A549 (cell line): ENCODE data around the gene FOS. TPM values are rescaled to one million over a fixed set of nuclear protein-coding genes. Genes with fewer than 3 reads are reported as not detected.

Source experiments
- ATAC-seq, 2 experiments: fragments of 200-7000 bp in 1 of 2; fragments of >200 bp in 1 of 2; cut with Nextera tagmentation in 1 of 2; cut with Tn5 transposase in 1 of 2; 3 replicates each; pipeline versions ENCODE4 v1.8.0 to v1.9.1; 2018 to 2020; ENCODE audit warnings: mild to moderate bottlenecking in 1 of 2, moderate library complexity in 1 of 2
- CTCF ChIA-PET: fragments of 300-600 bp; sonication (Branson Sonifier 250); formaldehyde crosslinking; extraction: SDS; loops from one replicate; lab custom pipeline; 2021; ENCODE audit warnings: antibody characterized with exemption, inconsistent platforms; lab: Yijun Ruan, JAX
- POLR2A ChIA-PET: fragments of 350-600 bp; formaldehyde crosslinking; extraction: SDS; loops from one replicate; lab custom pipeline; 2021; ENCODE audit warnings: antibody characterized with exemption, inconsistent platforms; lab: Yijun Ruan, JAX
- DNase-seq, 2 experiments: peaks; one replicate each; pipeline versions ENCODE4 v3.0.0 to v3.0.0-alpha.2; 2011 to 2016; ENCODE audit warnings: low read depth in 1 of 2, low spot score in 1 of 2
- FAIRE-seq: peaks from 2 replicates; lab custom pipeline; 2011; peaks lifted over from hg19 to GRCh38; lab: Jason Lieb, UNC
- H3K27ac ChIP-seq, 2 experiments: fragments of >200 bp; sonication (Bioruptor Twin); formaldehyde crosslinking; 3 replicates each; pipeline ENCODE4 v1.5.1; 2016 to 2017
- H3K4me1 ChIP-seq: fragments of >200 bp; sonication (Bioruptor Twin); formaldehyde crosslinking; 3 replicates; pipeline ENCODE4 v1.6.1; 2016
- H3K4me2 ChIP-seq: fragments of >200 bp; sonication (Bioruptor Twin); formaldehyde crosslinking; 3 replicates; pipeline ENCODE4 v1.6.1; 2016
- H3K4me3 ChIP-seq: fragments of >200 bp; sonication (Bioruptor Twin); formaldehyde crosslinking; 3 replicates; pipeline ENCODE4 v1.5.1; 2016
- H3K9me3 ChIP-seq: fragments of >200 bp; sonication (Bioruptor Twin); formaldehyde crosslinking; 3 replicates; pipeline ENCODE4 v1.6.1; 2016
- CBX8 ChIP-seq: fragments of 200-600 bp; sonication (generic); IDR thresholded peaks from 2 replicates; pipeline ENCODE4 v1.6.1; 2016
- EP300 ChIP-seq, 2 experiments: fragments of >200 bp; sonication (Bioruptor Twin); formaldehyde crosslinking; IDR thresholded peaks; 2 replicates in 1 of 2; 3 replicates in 1 of 2; pipeline ENCODE4 v1.6.1; 2016 to 2017
- ESRRA ChIP-seq: fragments of 150-350 bp; IDR thresholded peaks from 2 replicates; pipeline ENCODE4 v1.6.1; 2014; ENCODE audit warnings: mild to moderate bottlenecking, low read length, borderline replicate concordance
- FOSB ChIP-seq: fragments of 250-450 bp; sonication (Bioruptor Pico); IDR thresholded peaks from 2 replicates; pipeline ENCODE4 v1.5.0; 2020; ENCODE audit warnings: mild to moderate bottlenecking, moderate library complexity
- HDAC2 ChIP-seq: fragments of 200-600 bp; sonication (generic); IDR thresholded peaks from 2 replicates; pipeline ENCODE4 v1.6.1; 2016
- HMGXB4 ChIP-seq: fragments of 250-450 bp; sonication (Bioruptor Pico); IDR thresholded peaks from 2 replicates; pipeline ENCODE4 v1.5.0; 2021; ENCODE audit warnings: mild to moderate bottlenecking, moderate library complexity, borderline replicate concordance
- HOXB5 ChIP-seq: fragments of 250-450 bp; sonication (Bioruptor Pico); IDR thresholded peaks from 2 replicates; pipeline ENCODE4 v1.5.0; 2020; ENCODE audit warnings: mild to moderate bottlenecking, moderate library complexity
- JUNB ChIP-seq: fragments of >200 bp; sonication (Bioruptor Twin); formaldehyde crosslinking; IDR thresholded peaks from 2 replicates; pipeline ENCODE4 v1.6.1; 2016
- KDM1A ChIP-seq: fragments of 200-600 bp; sonication (generic); IDR thresholded peaks from 2 replicates; pipeline ENCODE4 v1.6.1; 2016; ENCODE audit warnings: low read depth, mild to moderate bottlenecking
- MAFK ChIP-seq: fragments of 450-650 bp; IDR thresholded peaks from 2 replicates; pipeline ENCODE4 v1.6.1; 2014; ENCODE audit not compliant: partially characterized antibody
- MAX ChIP-seq: IDR thresholded peaks from 2 replicates; pipeline ENCODE4 v1.6.1; 2012
- NPAS2 ChIP-seq: fragments of 250-450 bp; sonication (Bioruptor Pico); IDR thresholded peaks from 2 replicates; pipeline ENCODE4 v1.8.0; 2022; ENCODE audit warnings: mild to moderate bottlenecking, moderate library complexity, borderline replicate concordance
- RAD21 ChIP-seq, 2 experiments: fragments of >200 bp in 1 of 2; sonication (Bioruptor Twin) in 1 of 2; formaldehyde crosslinking in 1 of 2; IDR thresholded peaks in 1 of 2; conservative IDR thresholded peaks in 1 of 2; 2 replicates in 1 of 2; 3 replicates in 1 of 2; pipeline ENCODE4 v1.6.1; 2012 to 2018; ENCODE audit warnings: inconsistent platforms in 1 of 2
- REST ChIP-seq: fragments of 200-600 bp; sonication (generic); IDR thresholded peaks from 2 replicates; pipeline ENCODE4 v1.6.1; 2016; ENCODE audit warnings: antibody characterized with exemption, mild to moderate bottlenecking, moderate library complexity
- RFX5 ChIP-seq: fragments of 450-650 bp; IDR thresholded peaks from 2 replicates; pipeline ENCODE4 v1.7.1; 2014; ENCODE audit warnings: antibody characterized with exemption, mild to moderate bottlenecking, moderate library complexity
- WGBS: methylation state at CpG from one replicate; pipeline ENCODE4 v1.1.6; 2017; ENCODE audit errors: missing lambda C conversion rate; 5-methylcytosine and 5-hydroxymethylcytosine counted together
- polyA plus RNA-seq, 4 experiments: library from polyadenylated mRNA; depleted of rRNA in 3 of 4; stranded (reverse); fragments of >200 nt; fragmentation: RNase III in 1 of 4; extraction: RNeasy Plus Mini Kit Qiagen cat#74134 plus additional on column Dnase treatment in 1 of 4; gene quantifications; 2 replicates in 3 of 4; 3 replicates in 1 of 4; pipeline ENCODE4 v1.2.3, GENCODE V29; 2011 to 2017
- TF ChIP-seq, protein P1 (sequence below): IDR thresholded peaks from 2 replicates; pipeline ENCODE4 v1.6.1; 2012; ENCODE audit warnings: low read depth, borderline replicate concordance
- TF ChIP-seq, protein P2 (sequence below): IDR thresholded peaks from 2 replicates; pipeline ENCODE4 v1.6.1; 2012

Gene FOS
- polyA plus RNA-seq, 2 of the 4 experiments (the other 2 are of a cell fraction) = 4.2 to 256 TPM

GRCh38 chr14:75261820-75262219 is 16.8 kb upstream of the FOS start:
- Histone ChIP-seq H3K4me3 (no peak overlapping the region), H3K4me2 (no peak overlapping the region), H3K9me3 (no peaks in the 10 kb centered on the region), H3K4me1 (peaks cover 17% of the 10 kb centered on the region), H3K27ac (no peak overlapping the region)
- no peak for TF ChIP-seq KDM1A
- TF ChIP-seq MAX = no peak
- no peak for TF ChIP-seq ESRRA
- TF ChIP-seq RAD21 (conservative IDR thresholded peaks at IDR 0.05 in 1 of 2, IDR thresholded peaks at IDR 0.05 in 1 of 2) = no peak
- TF ChIP-seq HOXB5 = no peak
- TF ChIP-seq FOSB (CRISPR knock-in tag) = no peak
- DNase-seq = no peak
- WGBS = 72% methylated on average over 5 of the region's 5 CpGs
- no peak for ATAC-seq
- FAIRE-seq = no peak
- ChIA-PET CTCF (interaction anchor here (1.3 to 1.4 kb wide), 2 partner anchors 10 to 34 kb away, joined by 3 read pairs; no protein-coding TSS in a partner anchor), POLR2A (no interaction called here)

DNA sequence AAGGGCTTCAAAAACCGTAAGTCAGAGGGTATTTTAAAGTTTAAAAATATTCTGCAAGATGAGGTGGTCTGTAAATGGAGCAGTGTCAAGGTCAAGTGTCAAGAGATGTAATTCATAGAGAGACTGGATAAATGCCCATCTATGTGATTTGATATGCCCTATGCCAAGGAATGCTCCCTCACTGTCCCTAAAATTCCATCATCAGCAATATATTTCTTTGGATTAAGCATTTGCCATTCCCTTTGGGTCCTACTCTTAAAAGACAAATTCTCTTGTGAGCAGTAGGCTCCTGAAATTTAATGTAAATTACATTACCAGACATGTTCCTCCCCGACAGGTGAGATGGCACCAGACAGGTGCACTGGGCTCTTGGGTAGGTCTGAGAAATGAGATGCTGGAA is 16.0 kb upstream of the FOS start:
- whole genome bisulfite sequencing = 74% methylated on average over 2 of the region's 2 CpGs
- H3K4me1 ChIP-seq = peaks cover 20% of the 10 kb centered on the region
- no peak overlapping the region for H3K27ac ChIP-seq
- ChIA-PET CTCF (interaction anchor here (1.4 kb wide), 1 partner anchor 33 kb away, joined by 3 read pairs; no protein-coding TSS in a partner anchor), POLR2A (no interaction called here)
- no peak for DNase-seq
- no peak overlapping the region for H3K4me2 ChIP-seq
- no peak for ATAC-seq
- FAIRE-seq = no peak
- H3K4me3 ChIP-seq = no peak overlapping the region
- TF ChIP-seq CBX8 (no peak), MAFK (peak; percentile 58)
- TF ChIP-seq, all 56 proteins: peak for 1
- no peaks in the 10 kb centered on the region for H3K9me3 ChIP-seq

GRCh38 chr14:75264036-75264435 is 14.6 kb upstream of the FOS start:
- Histone ChIP-seq H3K27ac (no peak overlapping the region), H3K9me3 (no peaks in the 10 kb centered on the region), H3K4me3 (no peak overlapping the region), H3K4me2 (no peak overlapping the region), H3K4me1 (peaks cover 10% of the 10 kb centered on the region)
- POLR2A ChIA-PET = no interaction called here
- CTCF ChIA-PET = interaction anchor here (0.6 kb wide), 1 partner anchor 297 kb away, joined by 3 read pairs; no protein-coding TSS in a partner anchor
- FAIRE-seq = no peak
- no peak for TF ChIP-seq JUNB
- no peak for TF ChIP-seq RAD21 (conservative IDR thresholded peaks at IDR 0.05 in 1 of 2, IDR thresholded peaks at IDR 0.05 in 1 of 2)
- no peak for TF ChIP-seq CBX8
- no peak for TF ChIP-seq REST
- no peak for TF ChIP-seq HOXB5
- TF ChIP-seq RFX5 = no peak
- TF ChIP-seq NPAS2 = no peak
- TF ChIP-seq FOSB (CRISPR knock-in tag) = no peak
- TF ChIP-seq, protein P1, sequence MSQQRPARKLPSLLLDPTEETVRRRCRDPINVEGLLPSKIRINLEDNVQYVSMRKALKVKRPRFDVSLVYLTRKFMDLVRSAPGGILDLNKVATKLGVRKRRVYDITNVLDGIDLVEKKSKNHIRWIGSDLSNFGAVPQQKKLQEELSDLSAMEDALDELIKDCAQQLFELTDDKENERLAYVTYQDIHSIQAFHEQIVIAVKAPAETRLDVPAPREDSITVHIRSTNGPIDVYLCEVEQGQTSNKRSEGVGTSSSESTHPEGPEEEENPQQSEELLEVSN = no peak
- TF ChIP-seq, protein P2, sequence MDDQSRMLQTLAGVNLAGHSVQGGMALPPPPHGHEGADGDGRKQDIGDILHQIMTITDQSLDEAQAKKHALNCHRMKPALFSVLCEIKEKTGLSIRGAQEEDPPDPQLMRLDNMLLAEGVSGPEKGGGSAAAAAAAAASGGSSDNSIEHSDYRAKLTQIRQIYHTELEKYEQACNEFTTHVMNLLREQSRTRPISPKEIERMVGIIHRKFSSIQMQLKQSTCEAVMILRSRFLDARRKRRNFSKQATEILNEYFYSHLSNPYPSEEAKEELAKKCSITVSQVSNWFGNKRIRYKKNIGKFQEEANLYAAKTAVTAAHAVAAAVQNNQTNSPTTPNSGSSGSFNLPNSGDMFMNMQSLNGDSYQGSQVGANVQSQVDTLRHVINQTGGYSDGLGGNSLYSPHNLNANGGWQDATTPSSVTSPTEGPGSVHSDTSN = no peak
- no peak for TF ChIP-seq EP300 (IDR thresholded peaks at IDR 0.05)
- TF ChIP-seq ESRRA = no peak
- TF ChIP-seq HDAC2 = no peak
- TF ChIP-seq HMGXB4 (CRISPR knock-in tag) = no peak
- no peak for DNase-seq
- 79% methylated on average over 3 of the region's 3 CpGs for WGBS
- ATAC-seq = no peak
